Lung (tissue), 12 donors: ENCODE measurements around the gene DMPK. TPM values are rescaled to one million over a fixed set of nuclear protein-coding genes. Genes with fewer than 3 reads are reported as not detected.

Source experiments
- ATAC-seq: fragments of 200-7000 bp; cut with Tn5 transposase; one replicate; pipeline ENCODE4 v1.9.1; 2020; ENCODE audit warnings: moderate number of reproducible peaks; ENCODE audit not compliant: insufficient read depth, low FRiP score
- DNase-seq, 3 donors: peaks; one replicate each; pipeline ENCODE4 v3.0.0-alpha.2; 2013 to 2017
- H3K27ac ChIP-seq, 2 donors: one replicate each; pipeline ENCODE4 v1.5.1; 2013; ENCODE audit warnings: mild to moderate bottlenecking in 2 of 2, moderate library complexity in 2 of 2, control low read depth in 1 of 2, inconsistent platforms in 1 of 2, low read depth in 1 of 2, low read length in 1 of 2
- H3K27me3 ChIP-seq, 3 donors: one replicate each; pipeline ENCODE4 v1.5.1; 2013; ENCODE audit warnings: low read length in 2 of 3; ENCODE audit not compliant: control insufficient read depth in 3 of 3, insufficient read depth in 3 of 3
- H3K36me3 ChIP-seq, 4 donors: one replicate each; pipeline ENCODE4 v1.5.1; 2013; ENCODE audit warnings: low read length in 4 of 4, mild to moderate bottlenecking in 1 of 4, moderate library complexity in 1 of 4; ENCODE audit not compliant: control insufficient read depth in 4 of 4, insufficient read depth in 4 of 4
- H3K4me1 ChIP-seq, 5 donors: one replicate each; pipeline ENCODE4 v1.5.1; 2013; ENCODE audit warnings: low read length in 5 of 5, mild to moderate bottlenecking in 2 of 5, moderate library complexity in 1 of 5; ENCODE audit not compliant: control insufficient read depth in 5 of 5, insufficient read depth in 5 of 5
- H3K4me3 ChIP-seq: one replicate; pipeline ENCODE4 v1.5.1; 2013; ENCODE audit warnings: mild to moderate bottlenecking, control low read depth, moderate library complexity
- H3K9ac ChIP-seq, 2 donors: one replicate each; pipeline ENCODE4 v1.5.1; 2013; ENCODE audit warnings: low read length in 2 of 2, control low read depth in 1 of 2; ENCODE audit not compliant: insufficient read depth in 1 of 2
- H3K9me3 ChIP-seq, 4 donors: one replicate each; pipeline ENCODE4 v1.5.1; 2013; ENCODE audit warnings: low read length in 3 of 4, mild to moderate bottlenecking in 1 of 4, moderate library complexity in 1 of 4; ENCODE audit not compliant: control insufficient read depth in 4 of 4, insufficient read depth in 3 of 4
- CTCF ChIP-seq: IDR thresholded peaks from 2 replicates; pipeline ENCODE4 v1.5.1; 2012; ENCODE audit warnings: mild to moderate bottlenecking; ENCODE audit errors: control extremely low read depth, extremely low read depth
- WGBS, 2 donors: extraction: QIAGEN DNeasy Blood & Tissue Kit; methylation state at CpG; one replicate each; pipeline ENCODE4 v1.1.7; 2013; 5-methylcytosine and 5-hydroxymethylcytosine counted together
- polyA plus RNA-seq, 2 donors: library from polyadenylated mRNA; stranded (reverse); fragments of 200-250 nt; gene quantifications; one replicate each; pipeline ENCODE4 v1.2.1, GENCODE V29; 2013
- total RNA-seq, 2 donors: library from RNA; depleted of rRNA in 1 of 2; stranded (reverse); fragments of >200 nt in 1 of 2; gene quantifications; one replicate each; pipeline ENCODE4 v1.2.1, GENCODE V29; 2014 to 2021
- donor health status: control.
- donor health status: control.
- donor health status: Bipolar disorder and iron deficiency.
- donor health status: healthy.
- donor health status: DM: yes; HTN: yes; CAD: no.

DMPK gene
- total and polyA plus RNA-seq, 4 donors = 32.4 to 70.4 (median 40.4) TPM

GRCh38 chr19:45817010-45817724 lies 34.9 kb upstream of the DMPK start:
- TF ChIP-seq CTCF = peak; percentile 97
- ATAC-seq (peak; percentile 93), DNase-seq (peak; percentile 93 to 95 (median 94))
- WGBS, 2 donors = 21% methylated on average over 24 of the region's 24 CpGs
- no peaks in the 10 kb centered on the region for H3K27me3 ChIP-seq
- no peaks in the 10 kb centered on the region for H3K9me3 ChIP-seq
- peak overlapping the region in 1 of 2 donors; percentile 33 for H3K27ac ChIP-seq
- peaks cover 0 to 15% (median 0%) of the 10 kb centered on the region in 5 donors for H3K4me1 ChIP-seq
- no peak overlapping the region for H3K4me3 ChIP-seq
- no peak overlapping the region for H3K9ac ChIP-seq
- H3K36me3 ChIP-seq = peaks cover 0 to 31% (median 5%) of the 10 kb centered on the region in 4 donors

GRCh38 chr19:45816236-45817009 lies 34.1 kb upstream of the DMPK start:
- WGBS, 2 donors = 78 to 79% methylated on average over 17 to 18 of the region's 18 CpGs
- TF ChIP-seq CTCF = no peak
- Histone ChIP-seq H3K36me3 (peaks cover 0 to 26% (median 5%) of the 10 kb centered on the region in 4 donors), H3K27ac (peak overlapping the region in 1 of 2 donors; percentile 33), H3K9me3 (no peaks in the 10 kb centered on the region), H3K4me3 (no peak overlapping the region), H3K9ac (no peak overlapping the region), H3K4me1 (peaks cover 0 to 15% (median 0%) of the 10 kb centered on the region in 5 donors), H3K27me3 (no peaks in the 10 kb centered on the region)
- DNase-seq = no peak
- no peak for ATAC-seq

- H3K4me3 ChIP-seq = peak overlapping the region; percentile 1
- ATAC-seq = no peak
- peak; percentile 69 to 75 (median 74) for DNase-seq
- no peak overlapping the region for H3K27ac ChIP-seq
- no peak for TF ChIP-seq CTCF
- H3K27me3 ChIP-seq = no peaks in the 10 kb centered on the region
- H3K9me3 ChIP-seq = no peaks in the 10 kb centered on the region
- H3K4me1 ChIP-seq = peaks cover 0 to 15% (median under 1%) of the 10 kb centered on the region in 5 donors
- WGBS, 2 donors = 10 to 30% methylated on average over 41 to 44 of the region's 44 CpGs
- H3K9ac ChIP-seq = no peak overlapping the region
- H3K36me3 ChIP-seq = peaks cover 0 to 19% (median 4%) of the 10 kb centered on the region in 4 donors
These were observed 33.4 kb upstream of the DMPK start for GRCh38 chr19:45815481-45816216.
